Measurements from ENCODE around the gene DYNC1I1. TPM values are rescaled to one million over a fixed set of nuclear protein-coding genes. Genes with fewer than 3 reads are reported as not detected.

Gene DYNC1I1
- total and polyA plus RNA-seq, 2 experiments from 2014 or later: 1.4 to 4.1 TPM

DNA sequence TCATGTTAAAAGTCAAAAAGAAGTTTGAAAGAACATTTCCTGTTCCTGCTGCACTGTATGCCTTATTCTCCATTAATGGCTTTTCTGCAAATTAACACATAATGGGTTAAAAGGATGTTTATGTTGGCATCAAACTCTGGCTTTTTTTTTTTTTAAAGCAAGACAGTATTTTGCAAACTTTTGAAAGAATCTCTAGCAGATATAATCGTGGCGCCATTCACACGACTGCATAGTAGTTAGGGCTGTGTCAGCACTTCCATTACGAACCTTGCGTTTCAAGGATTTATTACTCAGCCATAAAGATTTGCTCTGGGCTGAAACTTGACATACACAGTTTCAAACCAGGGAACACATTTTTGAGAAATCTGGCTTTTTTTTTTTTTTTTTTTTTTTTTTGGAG lies 207.8 kb downstream of the DYNC1I1 start:
- H3K27ac Mint-ChIP-seq: no peak overlapping the region
- H3K36me3 Mint-ChIP-seq (ENCODE audit: low read depth): no peaks in the 10 kb centered on the region
- H3K27me3 ChIP-seq (ENCODE audit: insufficient read depth): no peaks in the 10 kb centered on the region
- no peak overlapping the region for H3K4me3 ChIP-seq
- no peaks in the 10 kb centered on the region for H3K9me2 ChIP-seq (ENCODE audit: insufficient read depth)
- no peak overlapping the region for H3K4me2 ChIP-seq
- H3K4me3 Mint-ChIP-seq: no peak overlapping the region
- H3K27ac ChIP-seq (ENCODE audit: low read depth): no peak overlapping the region
- TF ChIP-seq REST (IDR thresholded peaks at IDR 0.05; ENCODE audit: unreplicated experiment) (no peak), EZH2phosphoT487 (IDR thresholded peaks at IDR 0.05; ENCODE audit: unreplicated experiment) (no peak), POLR2AphosphoS5 (IDR thresholded peaks at IDR 0.05; ENCODE audit: low read depth) (no peak), STAT1 (IDR thresholded peaks at IDR 0.05; ENCODE audit: unreplicated experiment) (no peak), EZH2 (IDR thresholded peaks at IDR 0.05; ENCODE audit: low read depth, unreplicated experiment) (no peak), NANOG (IDR thresholded peaks at IDR 0.05; ENCODE audit: borderline replicate concordance) (no peak), ZNF331 (CRISPR knock-in tag; IDR thresholded peaks at IDR 0.05; ENCODE audit: low read depth) (no peak), JUNB (IDR thresholded peaks at IDR 0.05; ENCODE audit: unreplicated experiment) (no peak), CTCF (conservative IDR thresholded peaks at IDR 0.05; ENCODE audit: low read depth in 2 of 2) (no peak), CREB1 (CRISPR knock-in tag; IDR thresholded peaks at IDR 0.05; ENCODE audit: low read depth) (no peak), ZNF114 (CRISPR knock-in tag; IDR thresholded peaks at IDR 0.05) (no peak), ZNF462 (CRISPR knock-in tag; IDR thresholded peaks at IDR 0.05) (no peak)
- TF ChIP-seq, protein P1, sequence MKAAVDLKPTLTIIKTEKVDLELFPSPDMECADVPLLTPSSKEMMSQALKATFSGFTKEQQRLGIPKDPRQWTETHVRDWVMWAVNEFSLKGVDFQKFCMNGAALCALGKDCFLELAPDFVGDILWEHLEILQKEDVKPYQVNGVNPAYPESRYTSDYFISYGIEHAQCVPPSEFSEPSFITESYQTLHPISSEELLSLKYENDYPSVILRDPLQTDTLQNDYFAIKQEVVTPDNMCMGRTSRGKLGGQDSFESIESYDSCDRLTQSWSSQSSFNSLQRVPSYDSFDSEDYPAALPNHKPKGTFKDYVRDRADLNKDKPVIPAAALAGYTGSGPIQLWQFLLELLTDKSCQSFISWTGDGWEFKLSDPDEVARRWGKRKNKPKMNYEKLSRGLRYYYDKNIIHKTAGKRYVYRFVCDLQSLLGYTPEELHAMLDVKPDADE (IDR thresholded peaks at IDR 0.05): no peak
- peaks cover 5% of the 10 kb centered on the region; the same call in 2 of the 3 replicates for H3K4me1 Mint-ChIP-seq
- no peaks in the 10 kb centered on the region for H3K36me3 ChIP-seq (ENCODE audit: insufficient read depth)
- no peaks in the 10 kb centered on the region for H3F3A ChIP-seq (replicated peaks; ENCODE audit: low read depth)
- no peaks in the 10 kb centered on the region for H3K27me3 Mint-ChIP-seq (ENCODE audit: insufficient read depth, low read depth, poor library complexity)
- H3K79me2 ChIP-seq (replicated peaks; ENCODE audit: insufficient read depth): no peaks in the 10 kb centered on the region
- no peaks in the 10 kb centered on the region for H3K9me3 Mint-ChIP-seq
- H2AFZ ChIP-seq: no peak overlapping the region
- H4K20me1 ChIP-seq (replicated peaks; ENCODE audit: insufficient read depth): no peaks in the 10 kb centered on the region
- ATAC-seq: no peak
- no peak for DNase-seq (ENCODE audit: low spot score)
- H3K4me1 ChIP-seq (ENCODE audit: insufficient read depth): no peaks in the 10 kb centered on the region

Data from GM23338 (cell line).